G401 (cell line): ENCODE measurements around the gene HRH2. TPM values are rescaled to one million over a fixed set of nuclear protein-coding genes. Genes with fewer than 3 reads are reported as not detected.

ENCODE experiments used
- DNase-seq: peaks from one replicate; pipeline ENCODE4 v3.0.0-alpha.2; 2015; ENCODE audit warnings: low spot score
- in situ Hi-C: cut with HindIII; loops from 2 replicates; pipeline ENCODE4 v1.10.0; 2016; ENCODE audit warnings: low sequenced_read_pairs, mixed read lengths
- total RNA-seq: library from RNA; depleted of rRNA; stranded (reverse); fragments of >200 nt; shearing (Covaris generic); gene quantifications from 2 replicates; pipeline ENCODE4 v1.2.3, GENCODE V29; 2014

HRH2 gene
- total RNA-seq, 1 experiment from 2014 or later, result not detected

GRCh38 chr5:175670372-175670771 lies 12.5 kb downstream of the HRH2 start:
- DNase-seq, result no peak
- in situ Hi-C loops, result no loop called here

GRCh38 chr5:175671013-175671412 lies 13.1 kb downstream of the HRH2 start:
- in situ Hi-C loops, result no loop called here

GRCh38 chr5:175672976-175673648 lies 15.2 kb downstream of the HRH2 start:
- DNase-seq, result no peak
- in situ Hi-C loops, result no loop called here

More at GRCh38 chr5:175671013-175671412, 13.1 kb downstream of the HRH2 start:
- DNase-seq, result no peak

- DNase-seq, result no peak
- in situ Hi-C loops, result no loop called here
These were observed 17.0 kb downstream of the HRH2 start for GRCh38 chr5:175674731-175675346.

- no peak for DNase-seq
- in situ Hi-C loops, result no loop called here
These were observed 18.0 kb downstream of the HRH2 start for GRCh38 chr5:175675873-175676272.

GRCh38 chr5:175677571-175677970 lies 19.7 kb downstream of the HRH2 start:
- in situ Hi-C loops, result no loop called here
- no peak for DNase-seq

- in situ Hi-C loops, result no loop called here
- no peak for DNase-seq
These were observed 20.2 kb downstream of the HRH2 start for GRCh38 chr5:175678074-175678473.

GRCh38 chr5:175679411-175679810 lies 21.5 kb downstream of the HRH2 start:
- no peak for DNase-seq
- in situ Hi-C loops, result no loop called here

GRCh38 chr5:175680020-175680419 lies 22.1 kb downstream of the HRH2 start:
- in situ Hi-C loops, result no loop called here
- peak; percentile 18 for DNase-seq

- no peak for DNase-seq
- in situ Hi-C loops, result no loop called here
These were observed 22.6 kb downstream of the HRH2 start for GRCh38 chr5:175680463-175680862.

- DNase-seq, result peak; percentile 65
- in situ Hi-C loops, result no loop called here
These were observed 23.4 kb downstream of the HRH2 start for GRCh38 chr5:175681045-175681967.

GRCh38 chr5:175681968-175682340 lies 24.1 kb downstream of the HRH2 start:
- DNase-seq, result no peak
- in situ Hi-C loops, result no loop called here

- in situ Hi-C loops, result no loop called here
- DNase-seq, result no peak
These were observed 24.8 kb downstream of the HRH2 start for GRCh38 chr5:175682664-175683063.

- DNase-seq, result no peak
- in situ Hi-C loops, result no loop called here
These were observed 25.4 kb downstream of the HRH2 start for GRCh38 chr5:175683231-175683630.

- DNase-seq, result no peak
- in situ Hi-C loops, result no loop called here
These were observed 26.1 kb downstream of the HRH2 start for GRCh38 chr5:175683921-175684320.

GRCh38 chr5:175684931-175685330 lies 27.1 kb downstream of the HRH2 start:
- DNase-seq, result no peak
- in situ Hi-C loops, result no loop called here

GRCh38 chr5:175685701-175686350 lies 28.0 kb downstream of the HRH2 start:
- in situ Hi-C loops, result no loop called here
- no peak for DNase-seq

- DNase-seq, result no peak
- in situ Hi-C loops, result no loop called here
These were observed 28.5 kb downstream of the HRH2 start for GRCh38 chr5:175686396-175686795.

- DNase-seq, result no peak
- in situ Hi-C loops, result no loop called here
These were observed 29.0 kb downstream of the HRH2 start for GRCh38 chr5:175686826-175687225.
